RCC 7860 (cell line): ENCODE results near the gene PODN.

ENCODE experiments used
- DNase-seq: peaks from one replicate; pipeline ENCODE4 v3.0.0-alpha.2; 2015; ENCODE audit warnings: low spot score
- FAIRE-seq: peaks from 2 replicates; lab custom pipeline; 2012; peaks lifted over from hg19 to GRCh38; lab: Jason Lieb, UNC

Gene PODN

GRCh38 chr1:53111693-53112092 lies 49.7 kb downstream of the PODN start:
- no peak for DNase-seq
- FAIRE-seq: no peak

- no peak for FAIRE-seq
- peak; percentile 54 for DNase-seq
Observed at GRCh38 chr1:53112271-53112774, 50.3 kb downstream of the PODN start.

GRCh38 chr1:53112861-53113260 lies 50.8 kb downstream of the PODN start:
- DNase-seq (no peak), FAIRE-seq (no peak)

- no peak for FAIRE-seq
Observed at GRCh38 chr1:53114090-53114489, 52.1 kb downstream of the PODN start.

GRCh38 chr1:53114581-53115400 lies 52.8 kb downstream of the PODN start:
- no peak for DNase-seq
- FAIRE-seq: no peak

More at GRCh38 chr1:53114090-53114489, 52.1 kb downstream of the PODN start:
- no peak for DNase-seq

- DNase-seq (no peak), FAIRE-seq (no peak)
Observed at GRCh38 chr1:53115403-53116306, 53.6 kb downstream of the PODN start.

- FAIRE-seq: no peak
Observed at GRCh38 chr1:53116307-53116810, 54.3 kb downstream of the PODN start.

GRCh38 chr1:53116933-53117600 lies 55.1 kb downstream of the PODN start:
- FAIRE-seq (no peak), DNase-seq (no peak)

More at GRCh38 chr1:53116307-53116810, 54.3 kb downstream of the PODN start:
- DNase-seq: no peak

- no peak for DNase-seq
- no peak for FAIRE-seq
Observed at GRCh38 chr1:53117836-53118235, 55.8 kb downstream of the PODN start.

GRCh38 chr1:53120659-53121058 lies 58.6 kb downstream of the PODN start:
- FAIRE-seq (no peak), DNase-seq (no peak)

GRCh38 chr1:53121319-53122172 lies 59.5 kb downstream of the PODN start:
- no peak for DNase-seq

GRCh38 chr1:53122201-53122885 lies 60.3 kb downstream of the PODN start:
- DNase-seq: no peak

More at GRCh38 chr1:53121319-53122172, 59.5 kb downstream of the PODN start:
- no peak for FAIRE-seq

GRCh38 chr1:53122961-53123413 lies 61.0 kb downstream of the PODN start:
- DNase-seq: no peak
- no peak for FAIRE-seq

More at GRCh38 chr1:53122201-53122885, 60.3 kb downstream of the PODN start:
- no peak for FAIRE-seq

- DNase-seq: no peak
- no peak for FAIRE-seq
Observed at GRCh38 chr1:53123453-53124140, 61.6 kb downstream of the PODN start.

- no peak for FAIRE-seq
- DNase-seq: no peak
Observed at GRCh38 chr1:53125122-53125521, 63.1 kb downstream of the PODN start.

GRCh38 chr1:53125623-53126360 lies 63.8 kb downstream of the PODN start:
- FAIRE-seq: no peak

GRCh38 chr1:53126495-53126894 lies 64.5 kb downstream of the PODN start:
- FAIRE-seq: no peak
- no peak for DNase-seq

More at GRCh38 chr1:53125623-53126360, 63.8 kb downstream of the PODN start:
- DNase-seq: no peak

GRCh38 chr1:53127546-53127945 lies 65.5 kb downstream of the PODN start:
- DNase-seq (peak; percentile 6), FAIRE-seq (no peak)
